Stimulated activated CD8-positive, alpha-beta memory T cell treated with anti-CD3 and anti-CD28 coated beads, Interleukin-2, amount 100 ng/mL, for 48 hours (primary cell): ENCODE results near the gene HENMT1.

ENCODE experiments used
- DNase-seq, 2 donors: peaks; one replicate each; pipeline ENCODE4 v3.0.0-alpha.2; 2020; ENCODE audit warnings: low read depth in 2 of 2

The HENMT1 gene

DNA sequence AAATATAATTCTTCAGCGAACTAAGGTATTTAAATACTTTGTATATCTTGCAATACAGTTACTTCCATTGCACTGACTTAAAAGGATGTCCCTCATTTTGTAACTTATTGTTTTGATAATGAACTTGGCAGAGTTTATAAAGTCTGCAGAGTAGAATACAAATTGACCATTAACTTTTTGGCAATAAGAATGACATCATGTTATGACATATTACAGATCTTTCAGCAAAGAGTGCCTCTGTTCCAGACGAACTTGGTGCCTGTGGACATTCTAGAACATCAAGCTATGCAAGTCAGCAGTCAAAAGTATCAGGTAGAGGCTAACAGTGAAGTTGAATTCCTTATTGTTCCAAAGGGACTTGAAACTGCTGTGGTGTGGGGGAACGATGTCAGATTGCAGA is 32.9 kb downstream of the HENMT1 start:
- DNase-seq, result no peak

DNA sequence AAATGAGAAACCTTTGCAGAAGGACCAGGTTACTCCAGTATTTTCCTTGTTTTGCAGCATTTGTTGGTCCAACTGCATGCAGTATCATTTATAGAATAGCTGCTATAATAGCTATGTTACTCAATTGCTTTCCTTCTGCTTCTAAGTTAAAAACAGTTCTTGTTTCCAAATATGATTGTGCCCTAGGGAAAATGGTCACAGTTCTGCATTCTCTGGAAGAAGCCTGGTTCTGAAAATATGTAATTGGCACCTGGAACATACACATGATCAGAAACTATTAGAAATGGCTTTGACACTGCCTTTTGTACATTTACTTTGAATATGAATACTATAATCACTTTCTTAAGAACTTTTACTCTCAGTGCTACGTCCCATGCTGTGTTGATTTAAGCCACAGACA is 33.6 kb downstream of the HENMT1 start:
- no peak for DNase-seq

DNA sequence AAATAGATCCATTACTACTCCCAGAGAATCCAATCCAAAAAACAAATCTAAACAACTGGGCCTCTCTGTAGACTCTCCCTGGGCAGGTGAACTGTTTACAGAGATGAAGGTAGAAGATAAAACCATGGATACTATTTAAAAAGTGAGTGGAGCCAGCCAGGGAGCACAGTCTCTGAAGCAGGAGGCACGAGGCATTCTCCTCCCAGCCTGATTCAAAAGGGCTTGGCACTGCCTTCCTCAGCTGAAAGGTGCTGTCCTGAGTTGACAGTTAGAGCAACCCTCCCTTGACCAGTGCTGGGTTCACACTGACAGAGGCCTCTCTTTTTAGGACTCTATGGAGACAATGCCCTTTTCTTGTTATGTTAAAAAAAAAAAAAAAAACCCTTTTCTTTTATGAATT is 36.8 kb downstream of the HENMT1 start:
- no peak for DNase-seq

DNA sequence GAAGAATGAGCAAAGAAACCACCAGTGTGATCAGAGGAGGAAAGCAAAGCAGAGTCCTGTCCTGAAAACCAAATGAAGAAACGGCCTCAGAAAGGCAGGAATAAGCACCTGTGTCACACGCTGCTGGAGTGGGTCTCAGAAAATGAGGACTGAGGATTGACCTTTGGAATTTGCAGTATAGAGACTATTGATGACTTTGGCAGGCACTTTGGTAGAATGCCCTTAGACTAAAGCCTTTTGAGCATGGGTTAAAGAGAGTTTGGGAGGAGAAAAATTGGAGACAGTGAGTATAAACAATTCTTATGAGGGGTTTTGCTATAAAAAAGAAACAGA is 43.2 kb downstream of the HENMT1 start:
- no peak for DNase-seq

DNA sequence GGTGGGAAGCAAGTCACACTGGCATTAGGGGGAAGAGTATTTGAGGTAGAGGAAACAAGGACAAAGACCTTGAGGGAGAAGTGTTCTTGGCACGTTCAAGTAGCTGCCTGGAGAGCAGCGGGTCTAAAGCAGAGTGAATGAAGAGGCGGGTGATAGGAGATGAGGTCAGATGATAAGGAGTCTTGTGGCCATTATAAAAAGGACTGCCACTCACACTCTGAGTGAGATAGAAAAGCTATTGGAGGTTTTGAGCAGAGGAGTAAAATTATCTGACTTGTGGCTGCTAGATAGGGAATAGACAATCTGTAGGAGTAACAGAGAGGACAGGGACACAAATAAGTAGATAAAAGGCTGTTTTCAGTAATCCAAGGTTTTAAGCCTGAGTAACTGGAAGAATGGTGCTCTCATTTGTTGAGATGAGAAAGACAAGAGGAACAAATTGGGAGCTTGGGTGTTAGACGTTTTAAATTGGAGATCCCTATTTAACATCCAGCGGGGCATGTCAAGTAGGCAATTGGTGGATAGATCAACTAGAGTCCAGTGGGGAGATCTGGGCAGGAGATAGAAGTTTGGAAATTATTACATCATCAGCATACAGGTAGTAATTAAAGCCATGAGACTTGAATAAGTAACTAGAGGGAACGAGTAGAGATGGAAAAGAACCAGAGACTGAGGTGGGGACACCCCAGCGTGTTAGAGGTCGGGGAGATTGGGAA is 43.7 kb downstream of the HENMT1 start:
- no peak for DNase-seq

DNA sequence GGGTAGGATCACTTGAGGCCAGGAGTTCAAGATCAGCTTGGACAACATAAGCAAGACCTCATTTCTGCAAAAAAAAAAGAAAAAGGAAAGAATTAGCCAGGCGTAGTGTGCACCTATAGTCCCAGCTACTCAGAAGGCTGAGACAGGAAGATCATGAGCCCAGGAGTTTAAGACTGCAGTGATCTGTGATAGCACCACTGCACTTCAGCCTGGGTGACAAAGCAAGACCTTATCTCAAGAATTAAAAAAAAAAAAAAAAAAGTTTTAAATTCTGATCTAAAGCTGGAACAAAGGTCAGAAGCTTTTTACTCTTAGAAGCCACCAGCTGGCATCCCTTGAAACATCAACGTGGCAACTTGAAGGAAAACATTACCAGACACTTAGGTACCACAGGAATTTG is 45.3 kb downstream of the HENMT1 start:
- DNase-seq, result no peak

DNA sequence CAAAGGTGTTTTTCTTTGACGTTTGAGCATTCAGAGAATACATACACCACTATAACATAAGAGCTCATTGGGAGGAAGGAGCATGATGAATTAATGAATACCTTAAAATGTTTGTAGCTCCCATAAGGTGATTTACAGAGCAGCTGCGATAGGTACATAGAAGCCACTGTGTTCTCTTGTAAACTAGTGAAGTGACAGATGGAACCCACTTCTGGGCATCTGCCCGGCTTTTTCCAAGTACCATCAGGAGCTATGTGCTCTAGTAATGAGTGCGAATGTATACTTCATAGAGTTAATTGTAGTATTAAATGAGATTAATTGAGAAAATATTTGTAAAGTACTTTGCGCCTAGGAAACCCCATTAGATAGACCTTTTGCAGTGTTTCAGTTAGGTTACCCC is 48.4 kb downstream of the HENMT1 start:
- DNase-seq, result no peak

DNA sequence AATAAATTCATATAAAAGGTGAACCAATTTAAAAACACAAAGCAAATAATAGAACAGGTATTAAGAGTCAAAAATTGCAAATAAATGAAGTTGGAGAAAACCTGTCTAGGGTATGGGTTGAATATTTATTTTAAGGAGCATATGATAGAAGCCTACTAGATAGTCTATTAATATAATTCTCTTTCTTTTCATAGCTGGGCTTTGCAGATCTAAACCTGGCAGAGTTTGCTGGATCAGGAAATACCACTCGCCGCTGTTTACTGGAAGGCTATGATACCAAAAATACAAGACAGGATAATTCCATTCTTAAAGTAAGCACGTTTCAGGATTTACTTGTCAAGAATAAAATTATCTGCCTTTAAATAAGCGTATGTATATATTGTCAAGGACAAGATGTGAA is 48.9 kb downstream of the HENMT1 start:
- DNase-seq, result no peak

DNA sequence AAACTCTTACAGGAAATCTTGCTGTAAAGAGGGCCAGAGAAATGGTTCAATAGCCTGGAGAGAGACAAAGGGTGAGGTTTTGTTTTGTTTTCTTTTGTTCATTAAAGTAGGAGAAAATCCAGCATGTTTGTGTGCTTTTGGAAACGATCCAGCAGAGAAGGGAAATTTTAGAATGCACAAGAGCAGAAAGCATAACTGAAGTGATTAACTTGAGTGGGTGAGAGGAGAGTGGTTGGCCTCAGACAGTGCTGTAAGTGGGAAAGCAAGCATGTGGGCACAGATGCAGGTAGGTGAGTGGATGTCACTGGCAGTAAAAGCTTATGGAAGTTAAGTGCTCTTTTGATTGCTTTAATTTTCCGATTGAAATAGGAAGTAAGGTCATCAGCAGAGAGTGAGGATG is 50.8 kb downstream of the HENMT1 start:
- no peak for DNase-seq

DNA sequence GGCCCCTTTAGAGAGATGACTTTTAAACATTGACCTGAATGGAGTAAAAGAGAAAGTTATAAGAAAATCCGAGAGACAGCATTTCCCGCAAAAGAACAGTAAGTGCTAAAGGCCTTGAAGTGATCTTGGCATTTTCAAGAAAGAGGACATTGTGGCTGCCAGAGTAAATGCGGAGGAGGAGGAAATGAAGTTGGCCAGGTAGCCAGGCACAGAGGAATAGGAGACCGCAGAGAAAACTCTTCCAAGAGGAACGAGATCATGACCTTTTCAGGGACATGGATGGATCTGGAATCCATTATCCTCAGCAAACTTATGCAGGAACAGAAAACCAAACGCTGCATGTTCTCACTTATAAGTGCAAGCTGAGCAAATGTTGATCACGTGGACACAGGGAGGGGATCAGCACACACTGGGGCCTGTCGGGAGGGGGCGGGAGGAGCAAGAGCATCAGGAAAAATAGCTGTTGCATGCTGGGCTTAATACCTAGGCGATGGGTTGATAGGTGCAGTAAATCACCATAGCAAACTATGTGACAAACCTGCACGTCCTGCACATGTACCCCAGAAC is 51.3 kb downstream of the HENMT1 start:
- no peak for DNase-seq

DNA sequence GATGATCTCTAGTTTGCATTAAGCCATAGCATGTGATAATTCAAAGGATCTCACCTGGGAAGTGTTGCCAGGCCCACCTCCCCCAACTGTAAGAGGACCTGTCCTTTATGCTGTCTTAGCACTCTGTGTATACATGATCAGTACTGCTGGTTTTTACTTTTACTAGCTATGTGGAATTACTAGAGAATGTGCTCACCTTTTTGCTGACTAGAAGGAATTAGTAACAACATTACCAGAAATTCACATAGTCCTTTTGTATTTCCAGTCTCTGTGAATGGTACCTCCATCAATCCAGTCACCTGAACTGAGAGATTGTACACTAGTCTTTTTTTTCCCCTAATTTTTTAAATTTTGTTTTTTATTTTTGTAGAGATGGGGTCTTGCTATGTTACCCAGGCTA is 54.4 kb downstream of the HENMT1 start:
- DNase-seq, result no peak

DNA sequence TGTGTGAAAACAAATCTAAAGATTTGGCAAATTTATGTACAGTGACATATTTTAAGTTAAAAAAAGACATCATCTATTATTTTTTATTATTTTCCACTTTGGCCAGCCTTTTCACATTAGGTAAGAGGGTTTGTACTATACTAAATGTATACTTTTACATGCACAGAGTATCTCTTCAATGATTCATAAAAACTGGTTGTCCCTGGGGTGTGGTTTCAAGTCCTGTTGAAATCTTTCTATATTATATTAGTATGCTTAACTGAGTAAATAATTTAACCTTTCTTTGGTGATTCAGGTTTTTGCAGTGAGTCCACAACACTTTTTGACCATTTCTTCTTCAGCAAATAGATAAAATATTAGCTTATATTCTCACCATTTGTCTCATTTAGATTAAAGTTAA is 55.3 kb downstream of the HENMT1 start:
- no peak for DNase-seq

DNA sequence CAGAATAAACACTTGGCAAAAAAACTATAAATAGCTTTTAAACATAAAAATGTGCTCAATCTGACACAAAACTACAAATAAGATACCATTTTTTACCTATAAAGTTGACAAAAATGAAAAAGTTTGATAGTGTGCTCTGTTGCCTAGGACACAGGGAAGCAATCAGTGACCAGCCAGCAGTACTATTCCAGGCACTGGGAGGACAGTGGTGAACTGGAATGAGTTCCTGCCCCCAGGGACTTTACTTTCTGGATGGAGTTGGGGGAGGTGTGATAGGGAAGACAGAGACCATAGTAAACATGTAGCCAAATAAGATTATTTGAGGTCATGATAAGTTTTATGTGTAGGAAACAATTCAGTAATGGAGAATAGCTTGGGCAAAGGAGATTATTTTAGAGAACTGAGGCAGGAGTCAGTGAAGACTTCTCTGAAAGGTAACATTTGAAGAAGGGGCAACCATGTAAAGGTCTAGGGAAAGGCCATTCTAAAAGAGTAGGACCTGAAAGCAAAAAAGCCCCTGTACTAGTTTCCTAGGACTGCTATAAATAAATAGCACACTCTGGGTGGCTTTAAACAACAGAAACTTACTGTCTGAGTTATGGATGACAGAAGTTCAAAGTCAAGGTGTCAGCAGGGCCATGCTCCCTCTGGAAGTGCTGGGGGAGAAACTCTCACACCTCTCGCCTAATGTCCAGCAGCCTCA is 59.0 kb downstream of the HENMT1 start:
- no peak for DNase-seq

DNA sequence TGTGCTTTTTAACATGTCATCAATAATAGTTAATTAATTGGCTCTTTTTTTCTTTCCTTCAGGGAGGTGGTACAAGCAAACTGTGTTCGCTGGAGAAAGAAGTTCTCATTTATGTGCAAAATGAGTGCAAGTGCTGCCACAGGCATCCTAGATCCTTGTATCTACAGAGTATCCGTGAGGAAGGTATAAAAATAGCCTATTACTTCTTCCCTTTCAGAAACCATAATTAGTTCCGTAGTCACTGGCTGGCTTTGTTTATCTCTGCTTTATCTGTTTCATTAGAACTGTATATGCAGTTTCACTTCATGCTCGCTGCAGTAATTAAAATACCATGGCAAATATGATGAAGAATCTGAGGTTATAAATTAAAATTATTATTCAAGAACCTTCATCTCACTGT is 60.4 kb downstream of the HENMT1 start:
- DNase-seq, result no peak

DNA sequence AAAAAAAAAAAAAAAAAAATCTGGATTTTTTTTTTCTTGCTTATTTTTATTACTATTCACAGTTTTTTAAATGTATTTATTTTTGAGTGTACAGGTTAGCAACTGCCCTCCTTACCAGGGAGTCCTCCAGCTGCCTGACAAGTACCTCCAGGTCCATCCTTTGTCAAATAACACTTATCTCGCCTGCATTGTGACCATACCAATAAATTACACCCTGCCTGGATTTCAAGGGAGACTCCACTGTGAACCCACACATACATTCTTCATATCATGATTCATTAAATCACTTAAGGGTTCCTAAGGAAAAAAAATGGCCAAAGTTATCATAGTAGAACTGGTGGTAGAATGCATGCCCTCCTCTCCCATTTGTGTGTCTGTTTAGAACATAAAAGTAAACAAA is 62.6 kb downstream of the HENMT1 start:
- no peak for DNase-seq
